Brain microvascular endothelial cell (primary cell): ENCODE results near the gene DENND5B.

ENCODE experiments used
- DNase-seq: peaks from one replicate; pipeline ENCODE4 v3.0.0-alpha.2; 2020
- H3K27ac ChIP-seq: fragments of 250-450 bp; sonication (Bioruptor Pico); 2 replicates; pipeline ENCODE4 v1.5.1; 2020; ENCODE audit warnings: mild to moderate bottlenecking, moderate library complexity
- H3K27me3 ChIP-seq: fragments of 250-450 bp; sonication (Bioruptor Pico); replicated peaks from 2 replicates; pipeline ENCODE4 v1.5.1; 2020; ENCODE audit warnings: mild to moderate bottlenecking
- H3K36me3 ChIP-seq: fragments of 250-450 bp; sonication (Bioruptor Pico); replicated peaks from 2 replicates; pipeline ENCODE4 v1.5.1; 2020; ENCODE audit warnings: mild to moderate bottlenecking
- H3K4me3 ChIP-seq: 2 replicates; pipeline ENCODE4 v1.5.1; 2011; ENCODE audit warnings: low read depth, mild to moderate bottlenecking, control low read depth, low read length, moderate library complexity
- in situ Hi-C: cut with HindIII; loops from 2 replicates; pipeline ENCODE4 v1.10.0; 2017; ENCODE audit warnings: low sequenced_read_pairs, low pct_ligation_motif_present
- TF ChIP-seq, protein P1 (sequence below): IDR thresholded peaks from 2 replicates; pipeline ENCODE4 v1.5.1; 2011; ENCODE audit warnings: low read depth, mild to moderate bottlenecking, moderate library complexity, low read length, control low read depth, inconsistent platforms; ENCODE audit errors: missing control alignments

Gene DENND5B

DNA sequence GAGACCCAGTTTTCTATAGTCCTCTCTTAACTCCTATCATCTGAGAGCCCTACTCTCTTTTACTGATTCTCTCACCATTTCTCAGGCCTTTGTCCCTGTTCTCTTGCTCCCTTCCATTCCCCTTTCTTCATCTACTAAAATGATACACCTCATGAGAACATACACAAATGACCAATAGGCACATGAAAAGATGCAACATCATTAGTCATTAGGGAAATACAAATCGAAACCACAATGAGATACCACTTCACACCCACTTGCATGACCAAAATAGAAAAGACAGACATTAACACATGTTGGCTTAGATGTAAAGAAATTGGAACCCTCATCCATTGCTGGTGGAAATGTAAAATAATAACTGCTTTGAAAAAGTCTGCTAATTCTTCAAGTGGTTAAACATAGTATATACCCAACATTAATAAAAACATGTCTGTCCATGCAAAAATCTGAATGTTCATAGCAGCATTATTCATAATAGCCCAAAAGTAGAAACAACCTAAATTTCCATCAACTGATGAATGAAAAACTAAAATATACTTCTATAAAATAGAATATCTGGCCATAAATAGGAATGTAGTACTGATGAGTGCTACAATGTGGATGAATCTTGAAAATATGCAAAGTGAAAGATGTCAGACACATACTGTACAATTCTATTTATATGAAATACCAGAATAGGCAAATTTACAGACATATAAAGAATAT, 66.0 kb downstream of the DENND5B start:
- Histone ChIP-seq H3K36me3 (no peaks in the 10 kb centered on the region), H3K4me3 (no peak overlapping the region), H3K27me3 (no peaks in the 10 kb centered on the region), H3K27ac (peak overlapping the region; percentile 39)
- in situ Hi-C loops = no loop called here
- DNase-seq = no peak
- TF ChIP-seq, protein P1, sequence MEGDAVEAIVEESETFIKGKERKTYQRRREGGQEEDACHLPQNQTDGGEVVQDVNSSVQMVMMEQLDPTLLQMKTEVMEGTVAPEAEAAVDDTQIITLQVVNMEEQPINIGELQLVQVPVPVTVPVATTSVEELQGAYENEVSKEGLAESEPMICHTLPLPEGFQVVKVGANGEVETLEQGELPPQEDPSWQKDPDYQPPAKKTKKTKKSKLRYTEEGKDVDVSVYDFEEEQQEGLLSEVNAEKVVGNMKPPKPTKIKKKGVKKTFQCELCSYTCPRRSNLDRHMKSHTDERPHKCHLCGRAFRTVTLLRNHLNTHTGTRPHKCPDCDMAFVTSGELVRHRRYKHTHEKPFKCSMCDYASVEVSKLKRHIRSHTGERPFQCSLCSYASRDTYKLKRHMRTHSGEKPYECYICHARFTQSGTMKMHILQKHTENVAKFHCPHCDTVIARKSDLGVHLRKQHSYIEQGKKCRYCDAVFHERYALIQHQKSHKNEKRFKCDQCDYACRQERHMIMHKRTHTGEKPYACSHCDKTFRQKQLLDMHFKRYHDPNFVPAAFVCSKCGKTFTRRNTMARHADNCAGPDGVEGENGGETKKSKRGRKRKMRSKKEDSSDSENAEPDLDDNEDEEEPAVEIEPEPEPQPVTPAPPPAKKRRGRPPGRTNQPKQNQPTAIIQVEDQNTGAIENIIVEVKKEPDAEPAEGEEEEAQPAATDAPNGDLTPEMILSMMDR = no peak

GRCh38 chr12:31523306-31523705, 67.6 kb downstream of the DENND5B start:
- Histone ChIP-seq H3K27me3 (no peaks in the 10 kb centered on the region), H3K36me3 (no peaks in the 10 kb centered on the region), H3K27ac (no peak overlapping the region), H3K4me3 (no peak overlapping the region)
- DNase-seq = no peak
- in situ Hi-C loops = no loop called here
- TF ChIP-seq, protein P1 = no peak

DNA sequence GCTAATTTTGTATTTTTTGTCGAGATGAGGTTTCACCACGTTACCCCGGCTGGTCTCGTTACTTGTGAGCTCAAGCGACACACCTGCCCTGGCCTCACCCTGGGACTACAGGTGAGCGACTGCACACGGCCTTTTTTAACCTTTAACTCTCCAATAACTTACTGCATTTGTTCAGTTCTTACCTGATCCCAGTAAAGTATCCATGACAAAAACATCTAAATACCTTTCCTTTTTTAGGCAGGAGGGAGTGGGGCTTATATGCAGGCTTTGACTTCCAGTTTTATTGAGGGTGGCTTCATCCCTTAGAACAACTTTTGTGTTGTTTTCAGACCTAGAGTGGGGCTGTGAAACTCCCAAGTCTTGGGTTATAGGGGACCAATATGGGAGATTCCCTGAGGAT, 68.3 kb downstream of the DENND5B start:
- in situ Hi-C loops = no loop called here
- H3K27ac ChIP-seq = no peak overlapping the region

DNA sequence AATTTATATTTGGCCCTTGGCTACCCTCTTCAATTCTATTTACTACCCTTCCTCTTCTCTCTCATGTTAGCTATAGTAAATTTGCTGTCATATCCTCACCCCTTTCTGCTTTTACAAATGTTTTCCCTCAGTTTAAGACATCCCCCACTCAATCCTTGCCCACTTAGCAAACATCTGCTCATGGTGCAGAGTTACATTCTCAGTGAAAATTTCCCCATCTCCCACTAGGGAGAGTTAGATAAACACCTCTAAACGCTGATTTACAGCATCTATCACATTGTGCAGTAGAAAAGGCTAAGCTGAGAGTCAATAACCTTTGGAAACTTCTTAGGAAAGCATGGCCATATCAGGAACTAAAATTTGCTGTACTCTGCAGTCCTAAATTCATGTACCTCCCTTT, 69.0 kb downstream of the DENND5B start:
- Histone ChIP-seq H3K27me3 (no peaks in the 10 kb centered on the region), H3K36me3 (no peaks in the 10 kb centered on the region), H3K4me3 (no peak overlapping the region), H3K27ac (no peak overlapping the region)
- in situ Hi-C loops = no loop called here
- no peak for DNase-seq
- TF ChIP-seq, protein P1 = no peak

More for the DNA sequence above, 68.3 kb downstream of the DENND5B start:
- DNase-seq = no peak
- Histone ChIP-seq H3K4me3 (no peak overlapping the region), H3K27me3 (no peaks in the 10 kb centered on the region), H3K36me3 (no peaks in the 10 kb centered on the region)
- TF ChIP-seq, protein P1 = no peak

- no peak for DNase-seq
- Histone ChIP-seq H3K4me3 (no peak overlapping the region), H3K36me3 (no peaks in the 10 kb centered on the region), H3K27ac (peak overlapping the region; percentile 97), H3K27me3 (no peaks in the 10 kb centered on the region)
- TF ChIP-seq, protein P1 = no peak
- in situ Hi-C loops = no loop called here
These were observed 71.4 kb downstream of the DENND5B start for GRCh38 chr12:31519511-31519910.
